DMS 273 (cell line): ENCODE data around the gene ANKRD12.
"Not testable (repeated sequence)": the region's sequence is repeated elsewhere in the genome, so short reads cannot be mapped to it uniquely, and the experiment has no call there.

ENCODE experiments used
- DNase-seq: peaks from one replicate; lab custom pipeline; 2025; ENCODE audit not compliant: unreplicated experiment; lab: John Stamatoyannopoulos, UW

ANKRD12 gene

DNA sequence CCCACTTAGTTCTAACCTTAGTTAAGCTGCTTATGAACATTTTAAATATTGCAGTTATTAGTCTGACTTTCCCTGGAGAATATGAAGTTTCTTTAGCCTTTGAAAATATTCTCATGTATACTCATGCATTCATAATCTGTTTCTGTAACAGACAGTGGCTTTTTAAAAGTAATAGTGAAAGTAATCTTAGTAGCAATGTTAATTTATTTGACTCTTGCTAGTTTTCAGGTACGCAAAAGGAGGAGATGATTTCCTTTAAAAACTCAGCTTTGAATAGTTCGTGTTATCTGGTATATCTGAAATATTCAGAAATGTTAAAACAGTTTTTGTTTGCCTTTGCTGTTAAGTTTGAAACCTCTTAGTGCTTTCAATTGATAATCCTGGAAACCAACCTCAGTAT is 3.8 kb downstream of the ANKRD12 start:
- no peak for DNase-seq

DNA sequence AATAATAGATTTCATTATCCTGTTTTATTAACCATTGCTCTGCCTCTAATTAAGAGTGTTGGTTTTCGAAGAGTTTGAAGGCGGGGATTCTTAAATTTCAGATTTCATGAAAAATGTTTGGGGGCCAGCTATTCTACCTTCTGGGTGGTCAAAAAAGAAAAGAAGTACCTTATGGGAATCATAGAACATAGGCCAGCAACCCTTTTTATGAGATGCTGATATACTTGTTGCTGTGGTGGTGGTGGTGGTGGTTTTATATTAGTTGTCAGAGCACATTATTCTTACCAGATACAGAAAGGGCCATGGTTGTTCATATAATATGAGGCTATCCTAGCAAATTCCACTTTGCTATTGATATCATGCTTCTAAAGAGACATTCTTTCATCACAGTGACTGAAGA is 4.4 kb downstream of the ANKRD12 start:
- no peak for DNase-seq

DNA sequence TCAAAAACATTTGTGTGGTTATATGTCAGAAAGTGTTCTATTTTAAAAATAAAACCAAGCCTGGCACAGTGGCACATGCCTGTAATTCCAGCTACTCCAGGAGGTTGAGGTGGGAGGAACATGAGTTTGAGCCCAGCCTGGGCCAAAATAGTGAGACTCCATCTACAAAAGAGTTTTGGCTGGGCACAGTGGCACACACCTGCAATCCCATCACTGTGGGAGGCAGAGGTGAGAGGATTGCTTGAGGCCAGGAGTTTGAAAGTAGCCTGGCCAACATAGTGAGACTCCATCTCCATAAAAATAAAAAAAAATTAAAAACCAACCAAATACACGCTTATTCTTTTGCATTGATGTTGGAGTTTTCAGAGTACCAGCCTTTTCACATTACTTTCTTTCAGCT is 9.6 kb downstream of the ANKRD12 start:
- no peak for DNase-seq

DNA sequence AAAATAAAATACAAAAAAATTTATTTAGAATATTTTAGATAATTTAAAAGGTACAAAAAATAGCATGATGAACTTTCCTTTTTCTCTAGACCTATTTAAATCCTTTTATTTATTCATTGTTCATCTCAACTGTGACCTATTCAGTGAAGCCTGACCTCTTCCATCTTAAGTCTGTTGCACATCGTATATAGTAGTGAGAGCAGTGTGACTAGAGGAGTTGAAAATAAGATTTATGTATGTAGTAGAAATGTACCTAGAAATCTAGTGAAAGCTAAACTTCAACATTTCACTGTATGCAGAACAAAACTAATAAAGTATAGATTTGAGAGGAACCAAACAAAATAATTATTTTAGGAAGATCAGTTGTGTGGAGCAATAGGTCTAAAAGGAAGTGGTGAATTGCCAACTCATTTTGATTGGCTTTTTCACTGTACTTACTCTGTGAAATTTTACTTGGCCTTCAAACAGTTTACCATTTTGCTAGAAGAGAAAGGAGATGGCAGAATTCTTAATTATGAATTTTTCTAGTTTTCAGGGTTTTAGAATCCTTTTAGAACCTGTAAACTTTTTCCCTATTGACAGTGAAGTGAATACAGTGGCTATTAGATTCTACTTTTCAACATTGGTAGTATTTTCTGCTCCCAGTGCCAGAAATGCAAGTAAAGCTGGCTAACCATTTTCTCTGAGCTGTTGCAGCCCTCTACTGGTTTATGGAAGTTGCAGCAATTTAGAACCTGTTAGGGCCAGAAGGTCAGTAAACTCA is 11.0 kb downstream of the ANKRD12 start:
- peak; percentile 81 for DNase-seq

DNA sequence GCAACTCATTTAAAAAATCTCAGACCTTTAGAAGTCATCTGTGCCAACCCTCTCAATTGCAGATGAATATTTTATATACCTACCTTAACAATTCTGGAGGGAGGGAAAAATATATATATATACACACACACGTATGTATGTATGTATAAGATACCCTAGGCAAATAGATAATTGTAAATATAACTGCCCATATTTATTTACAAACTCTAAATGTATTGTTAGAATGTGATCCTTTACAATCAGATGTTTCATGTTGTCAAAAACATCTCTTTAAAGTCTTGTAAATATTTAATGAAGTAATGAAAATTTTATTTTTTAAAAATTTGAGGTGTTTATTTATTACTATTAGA is 11.6 kb downstream of the ANKRD12 start:
- no peak for DNase-seq

DNA sequence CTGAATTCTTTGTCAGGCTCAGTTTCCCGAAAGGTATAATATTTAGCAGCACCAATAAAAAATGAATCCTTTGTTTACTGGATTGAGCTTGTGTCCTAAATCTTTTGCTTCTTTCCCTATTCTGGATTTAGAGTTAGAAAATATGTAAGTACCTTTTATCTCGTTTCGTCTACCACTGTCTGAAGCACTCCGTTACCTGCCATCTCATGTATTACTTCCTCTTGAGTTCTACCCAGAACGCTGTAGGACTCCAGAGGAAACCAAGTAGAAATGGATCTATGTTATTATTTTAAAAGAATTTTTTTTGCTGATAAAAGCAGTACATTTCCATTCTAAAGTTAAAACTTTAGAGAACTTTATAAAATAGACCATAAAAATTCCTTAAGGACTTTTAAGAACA is 13.5 kb downstream of the ANKRD12 start:
- no peak for DNase-seq

DNA sequence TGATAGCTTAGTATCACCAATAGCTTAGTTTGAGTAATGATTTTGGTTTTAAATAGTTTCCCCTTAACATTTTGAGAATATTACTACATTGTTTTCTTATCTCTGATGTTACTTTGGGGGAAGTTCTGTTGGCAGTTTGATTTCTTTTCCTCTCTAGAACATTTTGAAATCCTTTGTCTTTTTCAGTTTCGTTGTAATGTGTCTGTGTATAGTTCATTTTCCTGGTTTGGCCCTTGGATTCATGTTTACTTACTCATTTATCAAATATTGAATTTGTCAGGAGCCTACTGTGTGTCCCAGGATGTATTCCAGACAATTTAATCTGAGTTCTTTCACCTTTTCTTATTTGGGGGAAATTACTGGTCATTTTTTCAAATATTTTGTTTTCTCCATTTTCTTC is 16.7 kb downstream of the ANKRD12 start:
- DNase-seq: no peak

DNA sequence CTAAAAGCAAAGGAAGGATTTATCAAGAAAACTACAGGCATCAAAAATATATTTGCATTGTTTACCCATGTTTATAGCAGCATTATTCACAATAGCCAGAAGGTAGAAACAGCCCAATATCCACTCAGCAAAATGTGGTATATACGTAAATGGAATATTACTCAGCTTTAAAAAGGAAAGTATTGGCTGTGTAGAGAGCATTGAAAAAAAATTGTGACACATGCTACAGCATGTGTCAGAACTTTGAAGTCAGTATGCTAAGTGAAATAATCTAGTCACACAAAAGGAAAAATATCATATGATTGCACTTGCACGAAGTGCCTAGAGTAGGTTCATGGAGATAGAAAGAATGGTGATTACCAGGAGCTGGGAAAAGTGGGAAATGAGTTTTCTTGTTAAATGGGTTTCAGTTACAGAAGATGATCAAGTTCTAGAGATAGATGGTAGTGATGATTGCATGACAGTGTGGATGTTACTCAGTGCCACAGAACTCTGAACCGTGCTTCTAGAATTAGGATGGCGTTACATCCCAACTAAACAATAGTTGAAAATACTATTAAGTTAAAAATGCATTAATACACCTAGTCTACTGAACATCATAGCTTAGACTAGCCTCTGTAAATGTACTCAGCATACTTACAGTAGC is 20.1 kb downstream of the ANKRD12 start:
- DNase-seq: no peak

DNA sequence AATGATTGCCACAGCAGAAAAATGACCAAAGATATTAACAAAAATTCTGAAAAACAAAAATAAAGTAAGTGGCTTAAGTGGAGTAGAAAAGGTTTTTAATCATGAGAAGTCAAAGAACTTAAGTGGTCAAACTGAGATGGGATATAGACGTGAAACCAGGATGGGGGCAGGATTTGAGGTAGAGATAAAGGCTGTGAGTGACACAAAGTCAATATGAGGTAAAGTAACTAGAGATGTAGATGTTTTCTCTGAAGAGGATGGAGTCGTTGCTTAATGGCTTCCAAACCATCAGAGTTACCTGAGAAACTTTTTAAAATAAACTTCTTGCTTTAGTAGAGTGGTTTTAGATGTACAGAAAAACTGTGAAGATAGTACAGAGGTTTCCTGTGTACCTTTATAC is 21.2 kb downstream of the ANKRD12 start:
- no peak for DNase-seq

DNA sequence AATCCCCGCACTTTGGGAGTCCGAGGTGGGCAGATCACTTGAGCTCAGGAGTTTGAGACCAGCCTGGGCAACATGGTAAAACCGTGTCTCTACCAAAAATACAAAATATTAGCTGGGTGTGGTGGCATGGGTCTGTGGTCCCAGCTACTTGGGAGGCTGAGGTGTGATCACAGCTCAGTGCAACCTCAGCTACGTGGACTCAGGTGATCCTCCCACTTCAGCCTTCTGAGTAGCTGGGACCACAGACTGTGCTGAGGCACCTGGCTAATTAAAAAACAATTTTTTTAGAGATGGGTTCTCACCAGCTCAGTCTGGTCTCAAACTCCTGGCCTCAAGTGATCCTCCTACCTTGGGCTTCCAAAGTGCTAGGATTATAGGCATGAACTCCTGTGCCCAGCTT is 23.4 kb downstream of the ANKRD12 start:
- DNase-seq: no peak

DNA sequence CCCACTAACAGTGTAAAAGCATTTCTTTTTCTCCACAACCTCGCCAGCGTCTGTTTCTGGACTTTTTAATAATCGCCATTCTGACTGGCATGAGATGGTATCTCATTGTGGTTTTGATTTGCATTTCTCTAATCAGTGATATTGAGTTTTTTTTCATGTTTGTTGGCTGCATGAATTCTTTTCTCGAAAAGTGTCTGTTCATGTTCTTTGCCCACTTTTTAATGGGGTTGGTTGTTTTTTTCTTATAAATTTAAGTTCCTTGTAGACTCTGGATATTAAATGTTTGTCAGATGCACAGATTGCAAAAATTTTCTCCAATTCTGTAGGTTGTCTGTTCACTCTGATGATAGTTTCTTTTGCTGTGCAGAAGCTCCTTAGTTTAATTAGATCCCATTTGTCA is 26.1 kb downstream of the ANKRD12 start:
- DNase-seq: not testable (repeated sequence)

DNA sequence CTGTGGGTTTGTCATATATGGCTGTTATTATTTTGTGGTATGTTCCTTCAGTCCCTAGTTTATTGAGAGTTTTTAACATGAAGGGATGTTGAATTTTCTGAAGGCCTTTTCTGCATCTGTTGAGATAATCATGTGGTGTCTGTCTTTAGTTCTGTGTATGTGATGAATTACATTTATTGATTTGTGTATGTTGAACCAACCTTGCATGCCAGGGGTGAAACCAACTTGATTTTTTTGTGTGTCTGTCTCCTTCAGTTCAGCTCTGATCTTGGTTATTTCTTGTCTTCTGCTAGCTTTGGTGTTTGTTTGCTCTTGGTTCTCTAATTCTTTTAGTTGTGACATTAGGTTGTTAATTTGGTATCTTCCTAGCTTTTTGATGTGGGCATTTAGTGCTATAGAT is 27.6 kb downstream of the ANKRD12 start:
- DNase-seq: not testable (repeated sequence)

DNA sequence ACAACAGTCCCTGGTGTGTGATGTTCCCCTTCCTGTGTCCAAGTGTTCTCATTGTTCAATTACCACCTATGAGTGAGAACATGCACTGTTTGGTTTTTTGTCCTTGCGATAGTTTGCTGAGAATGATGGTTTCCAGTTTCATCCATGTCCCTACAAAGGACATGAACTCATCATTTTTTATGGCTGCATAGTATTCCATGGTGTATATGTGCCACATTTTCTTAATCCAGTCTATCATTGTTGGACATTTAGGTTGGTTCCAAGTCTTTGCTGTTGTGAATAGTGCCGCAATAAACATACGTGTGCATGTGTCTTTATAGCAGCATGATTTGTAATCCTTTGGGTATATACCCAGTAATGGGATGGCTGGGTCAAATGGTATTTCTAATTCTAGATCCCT is 29.3 kb downstream of the ANKRD12 start:
- not testable (repeated sequence) for DNase-seq

DNA sequence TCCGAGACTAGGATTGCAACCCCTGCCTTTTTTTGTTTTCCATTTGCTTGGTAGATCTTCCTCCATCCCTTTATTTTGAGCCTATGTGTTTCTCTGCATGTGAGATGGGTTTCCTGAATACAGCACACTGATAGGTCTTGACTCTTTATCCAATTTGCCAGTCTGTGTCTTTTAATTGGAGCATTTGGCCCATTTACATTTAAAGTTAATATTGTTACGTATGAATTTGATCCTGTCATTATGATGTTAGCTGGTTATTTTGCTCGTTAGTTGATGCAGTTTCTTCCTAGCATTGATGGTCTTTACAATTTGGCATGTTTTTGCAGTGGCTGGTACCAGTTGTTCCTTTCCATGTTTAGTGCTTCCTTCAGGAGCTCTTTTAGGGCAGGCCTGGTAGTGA is 32.9 kb downstream of the ANKRD12 start:
- DNase-seq: not testable (repeated sequence)

DNA sequence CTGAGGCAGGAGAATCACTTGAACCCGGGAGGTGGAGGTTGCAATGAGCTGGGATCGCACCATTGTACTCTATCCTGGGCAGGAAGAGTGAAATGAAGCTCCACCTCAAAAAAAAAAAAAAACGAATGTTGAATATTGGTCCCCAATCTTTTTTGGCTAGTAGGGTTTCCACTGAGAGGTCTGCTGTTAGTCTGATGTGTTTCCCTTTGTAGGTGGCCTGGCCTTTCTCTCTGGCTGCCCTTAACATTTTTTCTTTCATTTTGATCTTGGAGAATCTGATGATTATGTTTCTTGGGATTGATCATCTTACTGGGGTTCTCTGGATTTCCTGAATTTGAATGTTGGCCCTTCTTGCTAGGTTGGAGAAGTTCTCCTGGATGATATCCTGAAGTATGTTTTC is 35.3 kb downstream of the ANKRD12 start:
- DNase-seq: not testable (repeated sequence)

DNA sequence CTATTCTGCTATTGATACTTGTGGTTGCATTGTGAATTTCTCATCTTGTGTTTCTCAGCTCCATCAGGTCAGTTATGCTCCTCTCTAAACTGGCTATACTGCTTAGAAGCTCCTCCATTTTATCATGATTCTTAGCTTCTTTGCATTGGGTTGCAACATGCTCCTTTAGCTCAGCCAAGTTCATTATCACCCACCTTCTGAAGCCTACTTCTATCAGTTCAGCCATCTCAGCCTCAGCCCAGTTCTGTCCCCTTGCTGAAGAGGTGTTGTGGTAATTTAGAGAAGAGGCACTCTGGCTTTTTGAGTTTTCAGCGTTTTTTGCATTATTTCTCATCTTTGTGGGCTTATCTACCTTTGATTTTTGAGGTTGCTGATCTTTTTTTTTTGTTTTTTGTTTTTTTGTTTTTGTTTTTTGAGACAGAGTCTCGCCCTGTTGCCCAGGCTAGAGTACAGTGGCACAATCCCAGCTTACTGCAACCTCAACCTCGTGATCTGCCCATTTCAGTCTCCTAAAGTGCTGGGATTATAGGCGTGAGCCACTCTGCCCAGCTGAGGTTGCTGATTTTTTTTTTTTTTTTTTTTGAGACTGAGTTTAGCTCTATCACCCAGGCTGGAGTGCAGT is 36.0 kb downstream of the ANKRD12 start:
- DNase-seq: no peak

DNA sequence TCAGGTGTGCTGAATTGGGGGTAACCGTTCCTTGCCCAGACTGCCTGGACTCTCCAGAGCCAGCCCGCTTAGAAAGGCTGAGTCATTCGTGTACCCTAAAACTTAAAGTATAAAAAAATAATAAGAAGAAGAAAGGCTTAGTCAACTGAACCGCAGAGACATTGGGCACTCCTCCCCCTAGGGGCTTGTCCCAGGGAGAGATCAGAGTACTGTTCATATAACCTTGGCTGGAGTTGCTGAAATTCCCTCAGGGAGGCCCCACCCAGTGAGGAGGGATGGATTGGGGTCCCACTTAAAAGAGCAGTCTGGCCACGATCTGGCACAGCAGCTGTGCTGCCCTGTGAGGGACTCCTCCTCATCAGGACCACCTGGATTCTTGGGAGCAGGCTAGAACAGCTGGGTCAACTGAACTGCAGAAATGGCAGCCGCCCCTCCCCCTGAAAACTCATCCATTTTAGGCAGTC is 37.2 kb downstream of the ANKRD12 start:
- peak; percentile 31 for DNase-seq

DNA sequence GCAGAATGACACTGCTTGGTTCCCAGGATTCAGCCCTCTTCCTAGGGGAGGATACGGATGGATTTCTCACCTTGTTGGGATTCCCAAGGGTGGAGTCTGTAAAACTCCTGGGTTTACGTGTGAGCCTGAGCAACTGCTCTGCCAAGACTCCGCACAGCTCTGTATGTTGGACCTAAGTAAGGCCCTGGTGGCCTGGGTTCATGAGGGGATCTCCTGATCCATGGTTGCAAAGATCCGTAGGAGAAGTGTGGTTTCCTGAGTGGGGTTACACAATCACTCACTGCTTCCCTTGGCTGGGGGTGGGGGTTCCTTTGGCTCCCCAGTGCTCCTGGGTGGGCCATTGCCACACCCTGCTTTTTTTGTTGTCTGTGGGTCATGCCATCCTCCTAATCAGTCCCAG is 37.7 kb downstream of the ANKRD12 start:
- DNase-seq: no peak

DNA sequence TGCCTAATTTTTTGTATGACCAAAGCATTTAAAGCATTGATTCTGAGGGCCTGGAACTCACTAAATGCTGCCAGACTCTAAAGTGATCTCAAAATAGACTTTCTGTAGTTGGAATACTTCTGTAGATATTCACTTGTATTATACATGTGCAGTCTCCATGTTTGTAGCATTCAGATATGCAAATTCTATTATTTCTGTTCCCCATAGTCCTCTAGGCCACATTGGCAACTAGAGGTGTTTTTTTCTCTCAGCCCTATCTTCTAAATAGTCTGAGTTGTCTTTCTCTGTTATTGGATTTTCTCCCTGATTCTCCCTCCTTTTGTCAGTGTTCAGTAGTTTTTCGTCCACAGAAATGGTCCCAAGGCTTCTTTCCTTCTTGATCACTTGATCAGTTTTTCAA is 38.5 kb downstream of the ANKRD12 start:
- no peak for DNase-seq

DNA sequence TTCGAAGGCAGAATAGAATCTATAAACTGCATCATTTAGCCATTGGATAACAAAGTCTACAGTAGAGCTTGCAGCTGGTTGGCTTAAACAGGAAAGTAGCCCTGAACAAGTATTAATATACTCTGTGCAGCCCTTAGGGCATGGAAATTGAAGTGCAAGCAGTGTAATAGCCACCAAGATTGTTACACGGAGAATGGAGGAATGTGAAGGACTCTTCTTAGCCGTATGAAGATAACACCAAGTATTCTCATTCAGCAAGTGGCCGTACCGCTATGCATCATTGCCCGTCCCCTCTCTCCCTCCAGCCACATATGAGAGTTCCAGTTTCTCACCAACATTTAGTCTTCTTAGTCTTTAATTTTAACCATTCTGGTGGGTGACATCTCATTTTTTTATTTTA is 40.5 kb downstream of the ANKRD12 start:
- DNase-seq: no peak

DNA sequence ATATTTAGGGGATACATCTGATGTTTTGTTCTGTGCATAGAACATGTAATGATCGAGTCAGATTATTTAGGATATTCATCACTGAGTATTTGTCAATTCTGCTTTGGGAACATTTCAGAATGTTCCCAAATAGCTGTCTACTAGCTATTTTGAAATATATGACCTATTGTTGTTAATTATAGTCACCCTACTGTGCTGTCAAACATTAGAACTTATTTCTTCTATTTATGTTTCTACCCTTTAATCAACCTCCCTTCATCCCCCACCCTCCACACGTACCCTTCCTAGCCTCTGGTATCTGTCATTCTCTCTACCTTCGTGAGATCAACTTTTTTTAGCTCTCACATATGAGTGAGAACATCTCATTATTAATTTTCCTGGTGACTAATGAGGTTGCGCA is 40.9 kb downstream of the ANKRD12 start:
- DNase-seq: no peak

DNA sequence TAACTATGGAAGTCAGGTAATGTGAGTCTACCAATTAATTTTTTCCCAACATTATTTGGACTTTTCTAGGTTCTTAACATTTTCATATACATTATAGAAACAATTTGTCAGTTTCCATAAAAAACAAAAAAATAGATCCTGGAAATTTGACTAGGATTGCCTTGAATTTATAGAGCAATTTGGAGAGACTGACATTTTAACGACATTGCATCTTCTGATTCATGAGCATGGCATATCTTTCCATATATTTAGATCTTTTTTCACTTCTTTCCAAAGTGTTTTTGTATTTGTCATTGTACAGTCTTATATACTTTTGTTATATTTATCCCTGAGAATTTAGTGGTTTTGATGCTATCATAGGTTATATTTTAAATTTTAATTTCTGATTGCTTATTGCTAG is 42.0 kb downstream of the ANKRD12 start:
- no peak for DNase-seq
